Measurements from ENCODE around the gene DPYSL5. TPM values are rescaled to one million over a fixed set of nuclear protein-coding genes. Genes with fewer than 3 reads are reported as not detected.

The DPYSL5 gene
- total RNA-seq, 2 experiments from 2014 or later, result not detected

DNA sequence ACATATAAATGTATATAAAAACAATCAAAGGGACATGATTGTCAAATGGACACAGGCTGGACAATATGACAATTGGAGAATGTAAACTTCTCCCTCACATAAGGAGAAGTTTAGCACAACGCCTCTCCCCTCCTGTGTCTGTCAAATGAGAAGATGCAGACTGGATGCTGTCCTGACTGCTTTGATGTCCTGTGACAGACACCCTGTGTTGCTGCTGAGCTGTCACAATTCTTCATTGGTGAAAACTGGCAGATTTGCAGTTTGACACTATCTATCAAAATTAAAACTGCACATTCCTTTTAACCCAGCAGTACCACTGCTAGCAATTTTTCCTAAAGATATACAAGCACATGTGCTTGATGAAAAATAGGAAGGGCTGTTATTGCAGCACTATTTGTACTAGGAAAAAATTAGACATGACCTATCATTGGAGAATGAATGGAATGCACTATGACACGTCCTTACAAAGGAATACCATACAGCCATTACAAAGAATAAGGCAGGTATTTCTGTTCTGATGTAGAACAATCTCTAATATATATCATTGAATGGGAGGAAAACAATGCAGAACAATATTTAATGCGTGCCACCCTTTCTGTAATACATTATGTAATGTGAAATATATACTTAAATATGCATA is 12.4 kb downstream of the DPYSL5 start:
- intact Hi-C loops (cut with micrococcal nuclease), result no loop called here
- TF ChIP-seq, protein P1, sequence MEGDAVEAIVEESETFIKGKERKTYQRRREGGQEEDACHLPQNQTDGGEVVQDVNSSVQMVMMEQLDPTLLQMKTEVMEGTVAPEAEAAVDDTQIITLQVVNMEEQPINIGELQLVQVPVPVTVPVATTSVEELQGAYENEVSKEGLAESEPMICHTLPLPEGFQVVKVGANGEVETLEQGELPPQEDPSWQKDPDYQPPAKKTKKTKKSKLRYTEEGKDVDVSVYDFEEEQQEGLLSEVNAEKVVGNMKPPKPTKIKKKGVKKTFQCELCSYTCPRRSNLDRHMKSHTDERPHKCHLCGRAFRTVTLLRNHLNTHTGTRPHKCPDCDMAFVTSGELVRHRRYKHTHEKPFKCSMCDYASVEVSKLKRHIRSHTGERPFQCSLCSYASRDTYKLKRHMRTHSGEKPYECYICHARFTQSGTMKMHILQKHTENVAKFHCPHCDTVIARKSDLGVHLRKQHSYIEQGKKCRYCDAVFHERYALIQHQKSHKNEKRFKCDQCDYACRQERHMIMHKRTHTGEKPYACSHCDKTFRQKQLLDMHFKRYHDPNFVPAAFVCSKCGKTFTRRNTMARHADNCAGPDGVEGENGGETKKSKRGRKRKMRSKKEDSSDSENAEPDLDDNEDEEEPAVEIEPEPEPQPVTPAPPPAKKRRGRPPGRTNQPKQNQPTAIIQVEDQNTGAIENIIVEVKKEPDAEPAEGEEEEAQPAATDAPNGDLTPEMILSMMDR (IDR thresholded peaks at IDR 0.05), result no peak

DNA sequence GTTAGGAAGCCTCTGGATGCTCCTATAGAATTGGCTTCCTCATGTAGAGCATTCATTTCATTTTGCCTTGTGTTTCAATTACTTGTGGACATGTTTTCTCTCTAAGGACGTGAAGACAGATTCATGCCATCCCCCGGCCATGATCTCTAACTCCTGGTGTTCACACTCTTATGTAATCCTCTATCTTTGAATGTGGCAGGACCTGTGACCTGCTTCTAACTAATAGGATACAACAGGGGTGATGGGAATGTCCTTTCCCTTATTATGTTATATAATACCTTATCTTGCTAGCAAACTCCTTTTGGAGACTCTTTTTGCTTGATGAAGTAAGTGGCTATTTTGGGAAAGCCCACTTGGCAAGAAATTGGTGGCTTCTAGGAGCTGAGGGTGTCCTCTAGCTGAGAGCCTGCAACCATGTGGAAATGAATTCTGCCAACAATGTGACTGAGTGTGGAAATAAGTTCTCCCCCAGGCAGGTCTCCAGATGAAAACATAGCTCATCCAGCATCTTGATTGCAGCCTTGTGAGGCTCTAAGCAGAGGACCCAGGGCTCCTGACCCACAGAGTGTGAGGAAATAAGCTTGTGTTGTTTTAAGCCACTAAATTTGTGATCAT is 13.8 kb downstream of the DPYSL5 start:
- Mint-ChIP-seq H3K36me3 (ENCODE audit: low read depth) (no peaks in the 10 kb centered on the region), H3K4me1 (ENCODE audit: low read depth) (no peaks in the 10 kb centered on the region), H3K4me3 (no peak overlapping the region), H3K9me3 (no peaks in the 10 kb centered on the region), H3K27ac (no peak overlapping the region), H3K27me3 (peaks cover 5% of the 10 kb centered on the region)
- intact Hi-C loops (cut with micrococcal nuclease), result no loop called here
- ATAC-seq (no peak), DNase-seq (no peak)
- ChIA-PET POLR2A (interaction anchor here (1.1 kb wide), 1 partner anchor 81 kb away, joined by 3 read pairs; no protein-coding TSS in a partner anchor), CTCF (interaction anchor here (1.0 kb wide), 1 partner anchor 16 kb away, joined by 3 read pairs; no protein-coding TSS in a partner anchor)
- TF ChIP-seq, protein P1 (IDR thresholded peaks at IDR 0.05), result no peak

More for the DNA sequence above, 12.4 kb downstream of the DPYSL5 start:
- no peak overlapping the region for H3K4me3 Mint-ChIP-seq
- POLR2A ChIA-PET, result interaction anchor here (0.8 kb wide), 1 partner anchor 14 kb away, joined by 3 read pairs; no protein-coding TSS in a partner anchor
- DNase-seq, result no peak
- no peaks in the 10 kb centered on the region for H3K4me1 Mint-ChIP-seq (ENCODE audit: low read depth)
- no peak for ATAC-seq
- CTCF ChIA-PET, result interaction anchor here (1.2 to 2.8 kb wide), 3 partner anchors 10 to 62 kb away, joined by 3 to 17 read pairs (median 6); no protein-coding TSS in a partner anchor
- H3K36me3 Mint-ChIP-seq (ENCODE audit: low read depth), result no peaks in the 10 kb centered on the region
- no peak overlapping the region for H3K27ac Mint-ChIP-seq
- H3K9me3 Mint-ChIP-seq, result no peaks in the 10 kb centered on the region
- peaks cover 8% of the 10 kb centered on the region for H3K27me3 Mint-ChIP-seq

DNA sequence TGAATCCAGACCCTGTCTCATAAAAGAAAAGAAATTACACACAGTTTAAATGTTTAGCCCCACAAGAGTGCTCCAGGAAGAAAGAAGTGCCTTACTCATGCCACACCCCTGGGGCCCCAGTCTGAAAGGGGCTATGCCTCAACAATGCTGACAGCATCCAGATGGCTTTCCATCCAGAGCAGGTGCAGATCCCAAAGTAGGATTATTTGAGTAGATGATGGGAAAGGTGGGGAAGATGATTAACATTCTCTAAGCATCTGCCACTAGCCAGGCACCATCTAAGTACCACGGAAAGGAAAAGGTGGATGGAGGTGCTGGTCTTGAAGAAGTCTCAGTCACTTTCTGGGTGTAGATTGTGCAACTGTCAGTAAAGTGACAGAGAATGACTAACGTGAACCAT is 16.3 kb downstream of the DPYSL5 start:
- intact Hi-C loops (cut with micrococcal nuclease), result no loop called here
- ATAC-seq (no peak), DNase-seq (no peak)
- no peak overlapping the region for H3K4me3 Mint-ChIP-seq
- ChIA-PET POLR2A (no interaction called here), CTCF (no interaction called here)
- no peaks in the 10 kb centered on the region for H3K36me3 Mint-ChIP-seq (ENCODE audit: low read depth)
- H3K27ac Mint-ChIP-seq, result no peak overlapping the region
- peaks cover 9% of the 10 kb centered on the region for H3K27me3 Mint-ChIP-seq
- H3K9me3 Mint-ChIP-seq, result no peaks in the 10 kb centered on the region
- TF ChIP-seq, protein P1 (IDR thresholded peaks at IDR 0.05), result no peak
- H3K4me1 Mint-ChIP-seq (ENCODE audit: low read depth), result no peaks in the 10 kb centered on the region

DNA sequence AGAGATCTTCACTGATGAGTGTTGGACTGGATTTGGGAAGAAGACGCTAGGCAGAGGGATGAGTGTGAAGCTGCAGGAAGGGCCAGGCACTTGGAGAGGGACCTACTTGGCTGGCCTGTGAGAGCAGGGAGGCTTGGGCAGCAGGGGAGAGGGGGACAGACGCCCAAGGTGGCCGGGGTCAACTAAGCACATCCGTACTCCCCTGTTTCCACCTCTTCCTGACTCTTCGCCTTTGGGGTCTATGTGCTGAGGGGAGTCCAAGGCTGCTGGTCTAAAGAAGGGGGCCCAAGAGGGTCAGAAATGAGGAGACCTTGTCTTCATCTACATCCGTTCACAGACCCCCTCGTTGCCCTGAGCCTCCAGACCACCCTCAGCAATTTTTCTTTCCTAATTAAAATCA is 16.7 kb downstream of the DPYSL5 start:
- no peak overlapping the region for H3K27ac Mint-ChIP-seq
- no peak for ATAC-seq

More for the DNA sequence above, 16.7 kb downstream of the DPYSL5 start:
- Mint-ChIP-seq H3K4me3 (no peak overlapping the region), H3K9me3 (no peaks in the 10 kb centered on the region), H3K36me3 (ENCODE audit: low read depth) (no peaks in the 10 kb centered on the region), H3K4me1 (ENCODE audit: low read depth) (no peaks in the 10 kb centered on the region), H3K27me3 (peaks cover 8% of the 10 kb centered on the region)
- DNase-seq, result no peak
- intact Hi-C loops (cut with micrococcal nuclease), result no loop called here
- CTCF ChIA-PET, result no interaction called here
- TF ChIP-seq, protein P1 (IDR thresholded peaks at IDR 0.05), result no peak
- POLR2A ChIA-PET, result no interaction called here
